Endothelial cell of umbilical vein (primary cell): ENCODE data around the gene XPOT. TPM values are rescaled to one million over a fixed set of nuclear protein-coding genes. Genes with fewer than 3 reads are reported as not detected.

ENCODE experiments used
- BruUV-seq: library from RNA; stranded (reverse); fragments of 400-500 nt; replicated peaks from 2 replicates; lab custom pipeline; 2021; lab: Mats Ljungman, UMichigan
- CTCF ChIA-PET: fragments of 300-600, 350-600 bp; sonication (Branson Sonifier 250); formaldehyde crosslinking; loops from one replicate; lab custom pipeline; 2021; ENCODE audit warnings: antibody characterized with exemption, inconsistent platforms; lab: Charles Lee
- POLR2A ChIA-PET: fragments of 300-600, 350-600 bp; sonication (Branson Sonifier 250); formaldehyde crosslinking; loops from one replicate; lab custom pipeline; 2021; ENCODE audit warnings: antibody characterized with exemption, inconsistent platforms; lab: Charles Lee
- DNase-seq: peaks from one replicate; pipeline ENCODE4 v3.0.0-alpha.2; 2011; ENCODE audit warnings: low read depth, low spot score
- FAIRE-seq: peaks from 2 replicates; lab custom pipeline; 2011; peaks lifted over from hg19 to GRCh38; lab: Jason Lieb, UNC
- H2AFZ ChIP-seq: 2 replicates; pipeline ENCODE4 v1.6.0; 2012; ENCODE audit warnings: low read depth, low read length, control low read depth, inconsistent platforms
- H3K27ac ChIP-seq: 2 replicates; pipeline ENCODE4 v1.5.1; 2011; ENCODE audit warnings: low read depth, mild to moderate bottlenecking, control low read depth, low read length, moderate library complexity; ENCODE audit not compliant: insufficient read depth
- H3K27me3 ChIP-seq, 2 experiments: 2 replicates each; pipeline versions ENCODE4 v1.6.0 to v1.6.1; 2011; ENCODE audit warnings: low read length in 2 of 2, mixed read lengths in 1 of 2; ENCODE audit not compliant: control insufficient read depth in 2 of 2, insufficient read depth in 2 of 2
- H3K36me3 ChIP-seq, 2 experiments: 2 replicates in 1 of 2; 3 replicates in 1 of 2; pipeline ENCODE4 v1.5.1; 2011; ENCODE audit warnings: low read length in 2 of 2, mild to moderate bottlenecking in 1 of 2, moderate library complexity in 1 of 2; ENCODE audit not compliant: control insufficient read depth in 2 of 2, insufficient read depth in 2 of 2; ENCODE audit errors: extremely low read depth in 1 of 2
- H3K4me1 ChIP-seq: 3 replicates; pipeline ENCODE4 v1.5.1; 2011; ENCODE audit warnings: mild to moderate bottlenecking, low read length; ENCODE audit not compliant: control insufficient read depth, insufficient read depth; ENCODE audit errors: extremely low read depth
- H3K4me2 ChIP-seq: 2 replicates; pipeline ENCODE4 v1.6.1; 2011; ENCODE audit warnings: low read length, control low read depth, mixed read lengths; ENCODE audit not compliant: insufficient read depth
- H3K4me3 ChIP-seq, 3 experiments: fragments of 200-600 bp in 1 of 3; sonication (generic), shearing (Covaris generic) in 1 of 3; replicated peaks in 1 of 3; 2 replicates each; pipeline ENCODE4 v1.5.1; 2011 to 2016; ENCODE audit warnings: control low read depth in 3 of 3, low read length in 3 of 3, mild to moderate bottlenecking in 2 of 3, inconsistent platforms in 1 of 3, low read depth in 1 of 3, moderate library complexity in 1 of 3; ENCODE audit not compliant: insufficient read depth in 1 of 3
- H3K79me2 ChIP-seq: 2 replicates; pipeline ENCODE4 v1.6.0; 2012; ENCODE audit warnings: low read length, inconsistent platforms; ENCODE audit not compliant: control insufficient read depth, insufficient read depth
- H3K9ac ChIP-seq: replicated peaks from 2 replicates; pipeline ENCODE3; 2011; ENCODE audit warnings: low read length, control low read depth; ENCODE audit not compliant: insufficient read depth; ENCODE audit errors: extremely low read depth
- H3K9me1 ChIP-seq: replicated peaks from 3 replicates; pipeline ENCODE4 v1.6.0; 2011; ENCODE audit warnings: mild to moderate bottlenecking, low read length; ENCODE audit not compliant: control insufficient read depth, insufficient read depth; ENCODE audit errors: extremely low read depth
- H3K9me3 ChIP-seq: replicated peaks from 2 replicates; pipeline ENCODE4 v1.5.1; 2012; ENCODE audit warnings: low read length, inconsistent platforms; ENCODE audit not compliant: control insufficient read depth, insufficient read depth
- H4K20me1 ChIP-seq: replicated peaks from 2 replicates; pipeline ENCODE3; 2011; ENCODE audit warnings: mild to moderate bottlenecking, low read length; ENCODE audit not compliant: control insufficient read depth, insufficient read depth; ENCODE audit errors: extremely low read depth
- EZH2 ChIP-seq: IDR thresholded peaks from 2 replicates; pipeline ENCODE4 v1.6.1; 2012; ENCODE audit warnings: borderline replicate concordance, low read depth, mild to moderate bottlenecking, moderate library complexity, low read length, inconsistent platforms; ENCODE audit not compliant: severe bottlenecking
- FOS ChIP-seq: IDR thresholded peaks from 2 replicates; pipeline ENCODE4 v1.6.1; 2011; ENCODE audit warnings: mild to moderate bottlenecking, low read length, moderate library complexity, borderline replicate concordance; ENCODE audit not compliant: insufficient read depth
- GATA2 ChIP-seq: IDR thresholded peaks from 2 replicates; pipeline ENCODE4 v1.7.0; 2011; ENCODE audit warnings: low read depth, mild to moderate bottlenecking, moderate library complexity, mixed read lengths, low read length; ENCODE audit not compliant: insufficient read length, insufficient read depth
- JUN ChIP-seq: IDR thresholded peaks from 2 replicates; pipeline ENCODE4 v1.6.1; 2011; ENCODE audit warnings: borderline replicate concordance, low read depth; ENCODE audit not compliant: insufficient read length, insufficient read depth
- MAX ChIP-seq: IDR thresholded peaks from 2 replicates; pipeline ENCODE4 v1.6.1; 2011; ENCODE audit not compliant: insufficient read depth, insufficient read length
- MYC ChIP-seq: IDR thresholded peaks from one replicate; pipeline ENCODE4 v1.6.1; 2011; ENCODE audit warnings: mild to moderate bottlenecking, low read depth, low read length
- POLR2A ChIP-seq: IDR thresholded peaks from 2 replicates; pipeline ENCODE4 v1.6.1; 2012; ENCODE audit warnings: low read depth, mild to moderate bottlenecking, control low read depth, low read length
- POLR2AphosphoS5 ChIP-seq: IDR thresholded peaks from 2 replicates; pipeline ENCODE4 v1.6.1; 2012; ENCODE audit warnings: low read depth, mild to moderate bottlenecking, control low read depth, low read length, moderate library complexity; ENCODE audit not compliant: insufficient read depth
- dilution Hi-C: fragments of 300-500 bp; cut with MboI; formaldehyde crosslinking; loops from one replicate; pipeline ENCODE4 v1.15.0; 2019; ENCODE audit warnings: low sequenced_read_pairs; ENCODE audit not compliant: extremely low pct_ligation_motif_present
- intact Hi-C: fragments of 100-400 bp; cut with micrococcal nuclease; formaldehyde crosslinking; loops from one replicate; pipeline ENCODE4 v1.10.0; 2022
- polyA plus RNA-seq, 4 experiments: library from polyadenylated mRNA; depleted of rRNA in 3 of 4; stranded (reverse) in 3 of 4; unstranded in 1 of 4; fragments of >200 nt; gene quantifications; 2 replicates each; pipeline versions ENCODE4 v1.2.1 to v1.2.3, GENCODE V29; 2011 to 2012; ENCODE audit warnings: missing spikeins in 1 of 4
- total RNA-seq: library from RNA; stranded (reverse); gene quantifications from 2 replicates; pipeline ENCODE4 v1.2.3, GENCODE V29; 2021
- TF ChIP-seq, protein P1 (sequence below), 2 donors: IDR thresholded peaks; 1 replicate in 1 of 2; 2 replicates in 1 of 2; pipeline ENCODE4 v1.5.1; 2011; ENCODE audit warnings: low read length in 2 of 2, mild to moderate bottlenecking in 2 of 2, moderate library complexity in 2 of 2, control low read depth in 1 of 2, inconsistent platforms in 1 of 2, low read depth in 1 of 2; ENCODE audit not compliant: insufficient read depth in 1 of 2; ENCODE audit errors: extremely low read depth in 1 of 2

Gene XPOT
- total and polyA plus RNA-seq, 2 donors (not counting 3 experiments of a cell fraction or from before 2014, with no cell fraction given) = 21.9 to 88.9 TPM

- TF ChIP-seq FOS (no peak), GATA2 (no peak), JUN (no peak), EZH2 (no peak), MAX (no peak), POLR2AphosphoS5 (no peak), POLR2A (no peak), MYC (no peak)
- TF ChIP-seq, protein P1, sequence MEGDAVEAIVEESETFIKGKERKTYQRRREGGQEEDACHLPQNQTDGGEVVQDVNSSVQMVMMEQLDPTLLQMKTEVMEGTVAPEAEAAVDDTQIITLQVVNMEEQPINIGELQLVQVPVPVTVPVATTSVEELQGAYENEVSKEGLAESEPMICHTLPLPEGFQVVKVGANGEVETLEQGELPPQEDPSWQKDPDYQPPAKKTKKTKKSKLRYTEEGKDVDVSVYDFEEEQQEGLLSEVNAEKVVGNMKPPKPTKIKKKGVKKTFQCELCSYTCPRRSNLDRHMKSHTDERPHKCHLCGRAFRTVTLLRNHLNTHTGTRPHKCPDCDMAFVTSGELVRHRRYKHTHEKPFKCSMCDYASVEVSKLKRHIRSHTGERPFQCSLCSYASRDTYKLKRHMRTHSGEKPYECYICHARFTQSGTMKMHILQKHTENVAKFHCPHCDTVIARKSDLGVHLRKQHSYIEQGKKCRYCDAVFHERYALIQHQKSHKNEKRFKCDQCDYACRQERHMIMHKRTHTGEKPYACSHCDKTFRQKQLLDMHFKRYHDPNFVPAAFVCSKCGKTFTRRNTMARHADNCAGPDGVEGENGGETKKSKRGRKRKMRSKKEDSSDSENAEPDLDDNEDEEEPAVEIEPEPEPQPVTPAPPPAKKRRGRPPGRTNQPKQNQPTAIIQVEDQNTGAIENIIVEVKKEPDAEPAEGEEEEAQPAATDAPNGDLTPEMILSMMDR (IDR thresholded peaks at IDR 0.05; ENCODE audit: extremely low read depth in 1 of 2, insufficient read depth in 1 of 2, low read depth in 1 of 2, low read length in 2 of 2) = no peak
- no peaks in the 10 kb centered on the region for H3K9me1 ChIP-seq
- DNase-seq (no peak), FAIRE-seq (no peak)
- no peaks in the 10 kb centered on the region for H3K4me1 ChIP-seq
- no peaks in the 10 kb centered on the region for H3K79me2 ChIP-seq
- ChIA-PET CTCF (interaction anchor here (1.4 kb wide), 1 partner anchor 9 kb away, joined by 3 read pairs; no protein-coding TSS in a partner anchor), POLR2A (no interaction called here)
- dilution Hi-C loops (no loop called here), intact Hi-C loops (no loop called here)
- no peaks in the 10 kb centered on the region for H3K27me3 ChIP-seq
- H2AFZ ChIP-seq = no peak overlapping the region
- peaks cover 9 to 15% of the 10 kb centered on the region in 2 experiments for H3K36me3 ChIP-seq
- H3K4me2 ChIP-seq = no peak overlapping the region
- no peak overlapping the region for H3K4me3 ChIP-seq
- no peaks in the 10 kb centered on the region for H3K9me3 ChIP-seq
- no peak overlapping the region for H3K9ac ChIP-seq
- H3K27ac ChIP-seq = no peak overlapping the region
- BruUV-seq = no TSS peak
- no peaks in the 10 kb centered on the region for H4K20me1 ChIP-seq
These were observed 41.3 kb downstream of the XPOT start for GRCh38 chr12:64445490-64445889.
